Activated T-cell treated with anti-CD3 and anti-CD28 coated beads for 1 hour (primary cell): ENCODE data around the gene CPT1B.
A peak's percentile ranks its signal among the peaks of the same experiment; 100 is the strongest.
"Not testable (repeated sequence)": the region's sequence is repeated elsewhere in the genome, so short reads cannot be mapped to it uniquely, and the experiment has no call there.

ENCODE experiments used
- DNase-seq: peaks from one replicate; pipeline ENCODE4 v3.0.0-alpha.2; 2020; ENCODE audit warnings: low read depth

The CPT1B gene

GRCh38 chr22:50545522-50546325 is 32.5 kb downstream of the CPT1B start, which contains the start of gene KLHDC7B:
Gene KLHDC7B, plus strand, starts transcription at chr22:50545899. Its CDS starts 345 bp downstream, at chr22:50546244.
- no peak for DNase-seq

GRCh38 chr22:50544746-50545253 is 33.4 kb downstream of the CPT1B start:
- DNase-seq, result no peak

- peak; percentile 78 for DNase-seq
Measured at GRCh38 chr22:50544078-50544745, 34.0 kb downstream of the CPT1B start.

GRCh38 chr22:50542416-50542927 is 35.8 kb downstream of the CPT1B start:
- DNase-seq, result no peak

- DNase-seq, result not testable (repeated sequence)
Measured at GRCh38 chr22:50541667-50542026, 36.6 kb downstream of the CPT1B start.

GRCh38 chr22:50540381-50540780 is 37.8 kb downstream of the CPT1B start:
- no peak for DNase-seq

GRCh38 chr22:50537765-50538164 is 40.5 kb downstream of the CPT1B start:
- DNase-seq, result no peak

- DNase-seq, result no peak
Measured at GRCh38 chr22:50536226-50536625, 42.0 kb downstream of the CPT1B start.

GRCh38 chr22:50535113-50535512 is 43.1 kb downstream of the CPT1B start:
- DNase-seq, result no peak

- not testable (repeated sequence) for DNase-seq
Measured at GRCh38 chr22:50533856-50534711, 44.1 kb downstream of the CPT1B start.

- no peak for DNase-seq
Measured at GRCh38 chr22:50532824-50533796, 45.1 kb downstream of the CPT1B start.

- no peak for DNase-seq
Measured at GRCh38 chr22:50531962-50532674, 46.1 kb downstream of the CPT1B start.

- DNase-seq, result peak; percentile 62
Measured at GRCh38 chr22:50531546-50531961, 46.7 kb downstream of the CPT1B start.

GRCh38 chr22:50530877-50531545 is 47.2 kb downstream of the CPT1B start:
- peak; percentile 76 for DNase-seq

- no peak for DNase-seq
Measured at GRCh38 chr22:50530580-50530876, 47.7 kb downstream of the CPT1B start.

- DNase-seq, result peak; percentile 52
Measured at GRCh38 chr22:50529897-50530579, 48.2 kb downstream of the CPT1B start, which contains the start of gene TYMP. Gene TYMP, minus strand, starts transcription at chr22:50530012. Its CDS starts 303 bp downstream, at chr22:50529709.

- no peak for DNase-seq
Measured at GRCh38 chr22:50529416-50529896, 48.8 kb downstream of the CPT1B start.

GRCh38 chr22:50528682-50529415 is 49.4 kb downstream of the CPT1B start:
- no peak for DNase-seq
